Measurements from ENCODE around the gene UTF1. TPM values are rescaled to one million over a fixed set of nuclear protein-coding genes. Genes with fewer than 3 reads are reported as not detected.

Gene UTF1
- total RNA-seq, 6 experiments from 2014 or later = not detected

GRCh38 chr10:133187906-133188681, 41.9 kb upstream of the UTF1 start:
- DNase-seq = no peak
- Mint-ChIP-seq H3K36me3 (ENCODE audit: low read depth) (no peaks in the 10 kb centered on the region; the same call in 1 of the 2 replicates), H3K9me3 (peaks cover 17% of the 10 kb centered on the region), H3K27me3 (ENCODE audit: insufficient read depth) (peaks cover 17% of the 10 kb centered on the region), H3K4me3 (no peak overlapping the region), H3K4me1 (ENCODE audit: low read depth) (no peaks in the 10 kb centered on the region), H3K27ac (no peak overlapping the region)
- no peak for TF ChIP-seq CTCF (IDR thresholded peaks at IDR 0.05)

GRCh38 chr10:133189256-133189655, 40.8 kb upstream of the UTF1 start:
- no peak for DNase-seq
- H3K9me3 Mint-ChIP-seq = peaks cover 11% of the 10 kb centered on the region
- H3K4me3 Mint-ChIP-seq = no peak overlapping the region
- no peaks in the 10 kb centered on the region for H3K4me1 Mint-ChIP-seq (ENCODE audit: low read depth)
- no peak for TF ChIP-seq CTCF (IDR thresholded peaks at IDR 0.05)
- peaks cover 22% of the 10 kb centered on the region for H3K27me3 Mint-ChIP-seq (ENCODE audit: insufficient read depth)
- no peaks in the 10 kb centered on the region; the same call in 1 of the 2 replicates for H3K36me3 Mint-ChIP-seq (ENCODE audit: low read depth)
- H3K27ac Mint-ChIP-seq = no peak overlapping the region

GRCh38 chr10:133189726-133190125, 40.3 kb upstream of the UTF1 start:
- no peak for DNase-seq
- no peaks in the 10 kb centered on the region for H3K36me3 Mint-ChIP-seq (ENCODE audit: low read depth)
- no peak overlapping the region for H3K27ac Mint-ChIP-seq
- peaks cover 22% of the 10 kb centered on the region for H3K27me3 Mint-ChIP-seq (ENCODE audit: insufficient read depth)
- H3K4me3 Mint-ChIP-seq = no peak overlapping the region
- peaks cover 10% of the 10 kb centered on the region for H3K9me3 Mint-ChIP-seq
- no peak for TF ChIP-seq CTCF (IDR thresholded peaks at IDR 0.05)
- H3K4me1 Mint-ChIP-seq (ENCODE audit: low read depth) = no peaks in the 10 kb centered on the region

- DNase-seq = no peak
- Mint-ChIP-seq H3K27ac (no peak overlapping the region), H3K9me3 (peaks cover 14% of the 10 kb centered on the region; the same call in 1 of the 2 replicates), H3K4me1 (ENCODE audit: low read depth) (no peaks in the 10 kb centered on the region), H3K4me3 (no peak overlapping the region), H3K36me3 (ENCODE audit: low read depth) (no peaks in the 10 kb centered on the region), H3K27me3 (ENCODE audit: insufficient read depth) (peaks cover 19% of the 10 kb centered on the region)
- TF ChIP-seq CTCF (IDR thresholded peaks at IDR 0.05) = no peak
Observed at GRCh38 chr10:133190225-133190624, 39.8 kb upstream of the UTF1 start.

GRCh38 chr10:133191651-133192050, 38.4 kb upstream of the UTF1 start:
- Mint-ChIP-seq H3K4me3 (no peak overlapping the region), H3K27me3 (ENCODE audit: insufficient read depth) (peaks cover 19% of the 10 kb centered on the region), H3K36me3 (ENCODE audit: low read depth) (no peaks in the 10 kb centered on the region), H3K9me3 (peaks cover 18% of the 10 kb centered on the region; the same call in 1 of the 2 replicates), H3K27ac (no peak overlapping the region), H3K4me1 (ENCODE audit: low read depth) (no peaks in the 10 kb centered on the region)
- no peak for TF ChIP-seq CTCF (IDR thresholded peaks at IDR 0.05)
- DNase-seq = no peak

Data from HFFc6 (cell line).